AML-193 (cell line): ENCODE results near the gene SNX30.
A peak's percentile ranks its signal among the peaks of the same experiment; 100 is the strongest.

Source experiments
- DNase-seq, 2 experiments: peaks; one replicate each; lab custom pipeline; 2025; lab: John Stamatoyannopoulos, UW

Gene SNX30

DNA sequence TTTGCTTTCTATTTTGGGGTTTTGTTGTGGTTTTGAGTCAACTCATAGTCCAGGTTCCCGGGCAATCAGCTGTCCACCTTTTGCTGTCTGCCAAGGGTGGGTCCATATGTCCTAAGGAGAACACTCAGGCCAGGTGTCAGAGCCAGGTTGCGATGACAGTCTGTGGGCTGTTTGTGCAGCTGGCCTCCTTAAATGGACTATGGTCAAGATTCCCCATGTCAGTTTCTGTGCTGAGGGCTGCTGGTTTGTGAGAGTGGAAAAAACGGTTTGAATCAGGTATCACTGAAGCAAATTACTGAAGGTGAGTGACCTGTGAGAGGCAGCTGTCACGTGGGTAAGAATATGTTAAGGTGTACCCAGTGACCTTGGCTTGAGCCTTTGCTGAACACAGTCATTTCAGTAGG is 33.0 kb downstream of the SNX30 start:
- DNase-seq: no peak

- no peak for DNase-seq
Measured at GRCh38 chr9:112784020-112784785, 33.6 kb downstream of the SNX30 start.

GRCh38 chr9:112785986-112786385 is 35.4 kb downstream of the SNX30 start:
- DNase-seq: no peak

DNA sequence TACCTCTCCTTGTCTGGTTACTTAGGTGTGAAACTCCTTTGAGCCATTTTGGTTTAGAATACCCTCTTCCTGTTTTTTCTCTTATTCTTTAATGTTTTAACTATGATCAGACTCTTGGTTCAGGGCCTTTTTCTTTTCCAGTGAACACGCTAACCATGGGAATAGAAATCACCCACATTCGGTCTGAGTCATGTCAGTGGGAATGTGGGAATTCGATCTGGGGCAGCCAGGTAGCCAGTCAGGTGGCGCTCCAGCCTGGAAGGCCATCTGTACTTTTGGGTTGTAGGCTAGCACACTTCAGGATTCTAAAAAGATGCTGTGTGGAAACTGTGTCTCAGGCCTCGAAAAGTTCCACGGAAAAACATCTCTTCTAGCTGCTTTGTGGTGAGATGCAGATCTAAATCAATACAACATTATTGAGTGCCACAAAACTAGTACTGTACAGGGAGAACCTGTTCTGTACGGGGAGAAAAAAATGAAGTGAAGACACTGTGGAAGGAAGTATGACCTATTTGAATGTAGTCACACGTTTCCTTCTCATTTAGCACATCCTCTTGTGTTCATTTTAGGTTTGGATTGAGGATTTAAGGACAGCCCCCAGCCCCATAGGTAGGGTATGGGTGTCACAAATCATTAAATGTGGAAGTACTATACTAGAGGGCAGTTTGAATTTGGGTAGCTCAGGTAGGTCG is 36.4 kb downstream of the SNX30 start:
- DNase-seq: no peak

DNA sequence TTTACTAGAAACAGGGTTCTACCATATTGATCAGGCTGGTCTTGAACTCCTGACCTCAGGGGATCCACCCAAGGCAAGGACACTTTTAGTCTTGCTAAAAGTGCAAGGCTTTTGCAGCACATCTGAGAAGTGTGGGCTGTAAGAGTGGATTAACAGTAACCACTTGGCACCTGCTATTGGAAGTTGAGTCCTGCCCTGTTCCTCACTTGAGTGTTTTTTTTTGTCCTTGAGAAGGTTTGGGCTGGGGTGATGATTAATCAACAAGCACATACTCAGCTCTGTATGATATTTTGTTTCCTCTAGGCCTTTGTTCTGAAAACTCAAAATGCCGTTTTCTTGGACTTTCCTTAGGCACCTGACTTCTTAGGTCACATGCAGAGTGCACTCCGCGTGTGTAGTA is 37.4 kb downstream of the SNX30 start:
- DNase-seq: no peak

GRCh38 chr9:112789473-112789872 is 38.9 kb downstream of the SNX30 start:
- no peak for DNase-seq

DNA sequence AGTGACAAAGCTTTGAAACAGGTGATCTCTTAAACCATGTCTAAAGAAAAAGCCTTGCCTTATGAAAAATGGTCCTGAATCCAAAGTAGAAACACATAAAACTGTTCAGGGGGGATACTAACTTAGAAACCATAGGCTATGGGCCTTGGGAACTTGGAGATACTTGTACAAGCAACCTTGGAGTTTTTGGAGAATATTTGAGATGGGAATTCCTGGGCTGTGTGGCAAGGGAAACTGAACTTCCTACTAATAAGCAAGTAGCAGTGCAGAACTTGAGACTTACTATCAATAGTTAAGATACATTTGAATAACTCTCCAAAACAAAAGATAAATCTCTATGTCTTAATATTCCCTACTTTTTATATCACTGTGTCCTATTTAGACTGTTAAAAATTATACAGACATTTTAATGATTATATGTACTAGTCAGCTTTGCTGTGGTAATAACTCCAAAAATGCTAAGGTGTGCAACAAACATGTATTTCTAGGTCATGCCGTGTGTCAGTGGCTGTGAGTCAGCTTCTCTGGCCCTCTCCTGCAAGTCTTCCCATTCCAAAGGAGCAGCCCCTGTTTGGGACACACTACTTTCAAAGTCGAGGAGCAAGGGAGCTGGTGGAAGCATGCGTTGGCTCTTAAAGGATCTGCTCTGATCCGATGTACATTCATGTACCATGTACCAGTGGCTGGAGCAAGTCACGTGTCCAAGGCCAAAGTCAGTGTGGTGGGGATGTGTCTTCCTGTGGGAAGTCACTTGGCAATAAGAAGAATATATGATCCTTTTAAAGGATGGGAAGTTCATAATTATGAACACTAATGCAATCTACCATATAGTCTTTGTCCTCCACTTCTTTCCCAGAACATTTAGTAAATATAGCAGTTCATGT is 39.6 kb downstream of the SNX30 start:
- no peak for DNase-seq

DNA sequence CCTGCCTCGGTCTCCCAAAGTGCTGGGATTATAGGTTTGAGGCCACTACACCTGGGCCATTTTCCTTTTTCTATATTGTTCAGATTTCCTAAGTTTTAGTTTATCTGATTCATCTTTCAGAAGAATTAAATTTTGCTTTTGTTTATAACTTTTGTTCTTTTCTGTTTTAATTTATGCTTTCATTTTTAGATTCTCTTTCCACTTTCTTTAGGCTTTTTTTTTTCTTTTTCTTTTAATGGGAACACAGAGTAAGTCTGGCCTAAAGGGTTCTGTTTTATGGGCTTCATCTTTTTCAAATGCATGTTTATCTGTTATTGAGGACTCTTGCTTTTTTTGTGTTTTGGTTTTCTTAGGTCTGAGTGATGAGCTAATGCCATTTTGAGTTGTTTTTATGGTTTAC is 42.1 kb downstream of the SNX30 start:
- no peak for DNase-seq

GRCh38 chr9:112793213-112793810 is 42.8 kb downstream of the SNX30 start:
- peak; percentile 61 to 63 for DNase-seq

- DNase-seq: no peak
Measured at GRCh38 chr9:112794731-112795130, 44.2 kb downstream of the SNX30 start.

DNA sequence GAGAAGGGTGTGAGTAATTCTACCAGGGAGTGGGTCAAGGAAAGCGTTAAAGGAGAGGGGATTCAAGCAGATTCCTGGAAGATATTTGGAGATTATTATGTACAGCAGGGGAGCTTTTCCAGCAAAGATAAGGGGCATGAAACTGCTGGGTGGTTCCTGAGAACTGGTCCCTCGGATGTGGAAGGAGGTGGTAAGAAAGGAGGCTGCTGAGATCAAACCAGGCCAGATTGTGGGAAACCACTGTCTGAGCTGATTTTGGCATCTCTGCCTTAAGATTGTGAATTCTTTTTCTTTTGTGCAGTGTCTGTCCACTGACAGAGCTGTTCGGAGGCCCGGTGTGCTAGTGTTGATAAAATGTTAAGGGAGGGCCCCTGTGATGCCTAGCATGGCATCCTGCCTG is 45.4 kb downstream of the SNX30 start:
- no peak for DNase-seq

GRCh38 chr9:112796485-112796884 is 45.9 kb downstream of the SNX30 start:
- no peak for DNase-seq

DNA sequence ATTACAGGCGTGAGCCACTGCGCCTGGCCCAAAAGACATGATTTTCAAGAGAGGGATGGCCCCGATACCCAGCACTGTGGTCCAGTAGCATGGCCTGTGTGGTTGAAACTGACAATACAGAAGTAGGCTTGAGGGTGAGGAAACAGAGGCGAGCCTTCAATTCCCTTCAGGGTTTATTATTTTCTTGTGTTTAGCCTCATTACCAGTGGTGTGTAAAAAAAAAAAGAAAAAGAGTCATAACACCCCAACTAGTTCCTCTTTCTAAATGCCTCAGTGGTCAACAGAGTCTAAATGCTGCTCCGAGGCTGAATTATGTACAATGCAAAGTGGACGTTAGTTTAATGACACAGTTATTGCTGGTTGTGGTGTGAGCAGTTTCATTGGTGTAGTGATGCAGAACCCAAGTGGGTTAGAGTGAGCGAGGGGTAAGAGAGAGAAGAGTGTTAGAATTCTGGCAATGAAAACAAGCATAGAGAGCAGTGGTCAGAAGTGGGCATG is 58.8 kb downstream of the SNX30 start:
- DNase-seq: no peak

DNA sequence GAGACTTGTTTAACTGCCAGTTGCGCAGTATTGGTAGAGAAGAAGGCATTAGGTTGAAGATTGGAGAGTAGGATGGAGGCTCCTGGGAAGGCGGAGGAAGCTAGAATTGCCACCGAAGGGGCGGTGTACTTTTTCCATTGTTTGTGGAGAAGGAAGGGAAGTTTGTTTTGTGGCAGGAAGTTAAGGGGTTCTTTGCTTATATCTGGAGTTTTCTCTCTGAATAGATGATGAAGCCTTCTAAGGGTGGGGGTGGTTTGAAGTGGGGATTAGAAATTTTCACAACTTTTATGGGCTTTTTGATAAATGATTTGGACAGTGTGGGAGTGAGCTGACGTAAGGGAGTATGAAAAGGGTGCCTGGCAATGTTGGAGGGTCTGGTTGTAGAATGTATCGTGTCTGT is 59.3 kb downstream of the SNX30 start:
- no peak for DNase-seq

DNA sequence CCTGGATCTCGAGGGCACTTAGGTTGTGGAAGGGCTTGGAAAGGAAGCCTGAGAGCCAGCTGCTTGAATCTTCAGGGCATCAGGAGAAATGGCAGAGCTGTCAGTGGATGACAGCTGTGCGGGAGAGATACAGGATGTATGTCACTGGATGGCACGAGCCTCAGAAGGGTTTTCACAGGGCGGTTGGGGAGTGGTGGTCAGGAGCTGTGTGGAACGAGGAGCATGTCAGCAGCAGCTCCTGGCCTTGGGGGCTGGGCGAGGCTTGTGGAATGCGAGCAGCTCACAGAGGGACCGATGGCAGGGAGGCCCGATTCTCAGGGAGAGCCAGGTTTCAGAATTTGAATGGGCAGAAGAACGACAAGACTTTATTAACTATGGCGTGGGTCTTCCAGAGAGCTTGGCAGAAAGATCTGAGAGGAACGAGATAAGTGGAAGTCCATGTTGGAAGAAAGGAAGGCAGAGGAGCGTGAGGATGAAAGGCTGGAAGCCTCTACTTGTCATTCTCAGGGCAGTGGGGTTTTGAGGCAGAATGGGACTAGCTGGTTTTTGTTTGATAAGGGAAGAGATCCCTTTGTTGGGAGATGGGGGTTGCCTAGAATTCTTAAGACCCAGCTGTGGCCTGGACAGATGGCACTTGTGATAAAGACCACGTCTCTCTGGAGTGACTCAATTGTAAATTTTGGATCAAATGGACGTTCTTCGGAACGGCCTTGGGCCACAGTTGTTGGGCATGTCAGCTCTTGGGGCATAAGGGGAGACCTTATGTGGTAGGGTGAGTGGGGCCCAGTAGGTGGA is 60.3 kb downstream of the SNX30 start:
- no peak for DNase-seq

DNA sequence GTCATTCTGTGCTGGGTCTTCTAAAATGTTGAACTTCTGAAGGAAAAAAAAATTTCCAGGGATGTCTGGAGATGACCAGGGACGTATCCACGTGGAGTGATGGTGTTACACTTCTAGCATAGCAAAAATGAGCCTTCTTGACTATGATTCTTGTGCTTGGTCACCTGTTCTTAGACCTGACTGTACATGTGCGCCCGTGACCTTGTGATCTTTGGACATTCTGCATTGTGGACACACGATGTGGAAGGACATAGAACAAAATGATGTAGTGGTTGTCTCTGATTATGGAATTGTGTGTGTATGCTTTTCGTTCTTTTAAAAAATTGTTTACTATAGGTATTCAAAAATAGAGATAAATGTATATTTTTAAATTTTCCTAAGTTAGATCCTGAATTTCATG is 61.0 kb downstream of the SNX30 start:
- DNase-seq: no peak

GRCh38 chr9:112815868-112816267 is 65.3 kb downstream of the SNX30 start:
- DNase-seq: no peak

- no peak for DNase-seq
Measured at GRCh38 chr9:112817860-112818203, 67.3 kb downstream of the SNX30 start.

GRCh38 chr9:112819635-112820496 is 69.3 kb downstream of the SNX30 start:
- peak; percentile 7 to 24 for DNase-seq

DNA sequence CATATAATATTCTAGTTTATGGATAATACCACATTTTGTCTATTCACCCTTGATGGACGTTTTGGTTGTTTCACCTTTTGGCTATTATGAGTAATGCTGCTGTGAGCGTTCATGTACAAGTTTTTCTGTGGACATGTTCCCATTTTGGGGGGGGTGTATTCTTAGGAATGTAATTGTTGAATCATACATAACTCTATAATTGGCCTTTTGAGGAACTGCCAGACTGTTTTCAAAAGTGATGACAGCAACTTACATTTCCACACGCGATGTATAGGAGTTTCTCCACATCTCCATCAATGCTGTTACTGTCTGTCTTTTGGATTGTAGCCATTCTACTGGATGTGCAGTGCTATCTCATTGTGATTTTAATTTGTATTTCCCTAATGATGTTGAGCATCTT is 70.3 kb downstream of the SNX30 start:
- DNase-seq: no peak
